ENCODE results near the gene PCDHGA1.

PCDHGA1 gene

DNA sequence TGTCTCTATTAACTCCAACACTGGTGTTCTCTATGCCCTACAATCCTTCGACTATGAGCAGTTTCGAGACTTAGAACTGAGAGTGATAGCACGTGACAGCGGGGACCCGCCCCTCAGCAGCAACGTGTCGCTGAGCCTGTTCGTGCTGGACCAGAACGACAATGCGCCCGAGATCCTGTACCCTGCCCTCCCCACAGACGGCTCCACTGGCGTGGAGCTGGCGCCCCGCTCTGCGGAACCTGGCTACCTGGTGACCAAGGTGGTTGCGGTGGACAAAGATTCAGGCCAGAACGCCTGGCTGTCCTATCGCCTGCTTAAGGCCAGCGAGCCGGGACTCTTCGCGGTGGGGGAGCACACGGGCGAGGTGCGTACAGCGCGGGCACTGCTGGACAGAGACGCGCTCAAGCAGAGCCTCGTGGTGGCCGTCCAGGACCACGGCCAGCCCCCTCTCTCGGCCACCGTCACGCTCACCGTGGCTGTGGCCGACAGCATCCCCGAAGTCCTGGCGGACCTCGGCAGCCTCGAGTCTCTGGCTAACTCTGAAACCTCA is 92.5 kb downstream of the PCDHGA1 start:
- no peak for DNase-seq

DNA sequence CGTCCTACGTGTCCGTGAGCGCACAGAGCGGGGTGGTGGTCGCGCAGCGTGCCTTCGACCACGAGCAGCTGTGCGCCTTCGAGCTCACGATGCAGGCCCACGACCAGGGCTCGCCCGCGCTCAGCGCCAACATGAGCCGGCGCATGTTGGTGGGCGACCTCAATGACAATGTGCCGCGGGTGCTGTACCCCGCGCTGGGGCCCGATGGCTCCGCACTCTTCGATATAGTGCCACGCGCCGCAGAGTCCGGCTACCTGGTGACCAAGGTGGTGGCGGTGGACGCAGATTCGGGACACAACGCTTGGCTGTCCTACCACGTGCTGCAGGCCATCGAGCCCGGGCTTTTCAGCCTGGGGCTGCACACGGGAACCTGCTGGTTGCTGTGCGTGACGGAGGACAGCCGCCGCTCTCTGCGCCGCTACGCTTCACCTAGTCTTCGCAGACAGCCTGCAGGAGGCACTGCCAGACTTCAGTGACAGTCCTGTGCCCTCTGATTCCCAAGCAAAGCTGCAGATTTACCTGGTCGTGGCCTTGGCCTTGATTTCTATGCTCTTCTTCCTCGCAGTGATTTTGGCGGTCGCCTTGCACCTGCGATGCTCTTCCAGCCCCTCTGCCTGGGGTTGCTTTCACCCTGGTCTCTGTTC is 97.6 kb downstream of the PCDHGA1 start:
- 0 out of 2 replicates have a peak, but pooled peaks cover 12% of the 10 kb centered on the region for H3K27me3 ChIP-seq (replicated peaks; ENCODE audit: insufficient read depth, low read length)
- H3K79me2 ChIP-seq (ENCODE audit: low read length): no peaks in the 10 kb centered on the region
- no peak overlapping the region for H2AFZ ChIP-seq (ENCODE audit: low read length)
- H3K9me3 ChIP-seq (replicated peaks; ENCODE audit: insufficient read depth, low read length): no peaks in the 10 kb centered on the region
- no peak overlapping the region for H3K27ac ChIP-seq (ENCODE audit: low read length)
- no peak overlapping the region for H3K4me2 ChIP-seq (ENCODE audit: low read depth, low read length)
- H3K9me2 ChIP-seq (replicated peaks; ENCODE audit: insufficient read depth, low read length): no peaks in the 10 kb centered on the region
- H3K9ac ChIP-seq (ENCODE audit: low read length): no peak overlapping the region
- no peak overlapping the region for H3K4me3 ChIP-seq (ENCODE audit: low read length)
- H3K36me3 ChIP-seq (replicated peaks; ENCODE audit: insufficient read depth, low read length): no peaks in the 10 kb centered on the region
- no peaks in the 10 kb centered on the region for H4K20me1 ChIP-seq (ENCODE audit: insufficient read depth, low read length)
- no peaks in the 10 kb centered on the region for H3K4me1 ChIP-seq (ENCODE audit: low read length)
- no peak for TF ChIP-seq EZH2 (optimal IDR thresholded peaks at IDR 0.05; ENCODE audit: low read depth, low read length)
- TF ChIP-seq, protein P1, sequence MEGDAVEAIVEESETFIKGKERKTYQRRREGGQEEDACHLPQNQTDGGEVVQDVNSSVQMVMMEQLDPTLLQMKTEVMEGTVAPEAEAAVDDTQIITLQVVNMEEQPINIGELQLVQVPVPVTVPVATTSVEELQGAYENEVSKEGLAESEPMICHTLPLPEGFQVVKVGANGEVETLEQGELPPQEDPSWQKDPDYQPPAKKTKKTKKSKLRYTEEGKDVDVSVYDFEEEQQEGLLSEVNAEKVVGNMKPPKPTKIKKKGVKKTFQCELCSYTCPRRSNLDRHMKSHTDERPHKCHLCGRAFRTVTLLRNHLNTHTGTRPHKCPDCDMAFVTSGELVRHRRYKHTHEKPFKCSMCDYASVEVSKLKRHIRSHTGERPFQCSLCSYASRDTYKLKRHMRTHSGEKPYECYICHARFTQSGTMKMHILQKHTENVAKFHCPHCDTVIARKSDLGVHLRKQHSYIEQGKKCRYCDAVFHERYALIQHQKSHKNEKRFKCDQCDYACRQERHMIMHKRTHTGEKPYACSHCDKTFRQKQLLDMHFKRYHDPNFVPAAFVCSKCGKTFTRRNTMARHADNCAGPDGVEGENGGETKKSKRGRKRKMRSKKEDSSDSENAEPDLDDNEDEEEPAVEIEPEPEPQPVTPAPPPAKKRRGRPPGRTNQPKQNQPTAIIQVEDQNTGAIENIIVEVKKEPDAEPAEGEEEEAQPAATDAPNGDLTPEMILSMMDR (IDR thresholded peaks at IDR 0.05; ENCODE audit: low read length): no peak
- DNase-seq: no peak
- H3F3A ChIP-seq (ENCODE audit: insufficient read depth, low read length): no peaks in the 10 kb centered on the region

More for the DNA sequence above, 92.5 kb downstream of the PCDHGA1 start:
- H3K9me2 ChIP-seq (replicated peaks; ENCODE audit: insufficient read depth, low read length): no peaks in the 10 kb centered on the region
- H2AFZ ChIP-seq (ENCODE audit: low read length): no peak overlapping the region
- H3K36me3 ChIP-seq (replicated peaks; ENCODE audit: insufficient read depth, low read length): no peaks in the 10 kb centered on the region
- no peak overlapping the region for H3K9ac ChIP-seq (ENCODE audit: low read length)
- no peak overlapping the region for H3K27ac ChIP-seq (ENCODE audit: low read length)
- no peaks in the 10 kb centered on the region for H3K9me3 ChIP-seq (replicated peaks; ENCODE audit: insufficient read depth, low read length)
- TF ChIP-seq EZH2 (optimal IDR thresholded peaks at IDR 0.05; ENCODE audit: low read depth, low read length) (no peak), EZH2phosphoT487 (IDR thresholded peaks at IDR 0.05; ENCODE audit: low read length) (no peak)
- TF ChIP-seq, protein P1 (IDR thresholded peaks at IDR 0.05; ENCODE audit: low read length): no peak
- H4K20me1 ChIP-seq (ENCODE audit: insufficient read depth, low read length): no peaks in the 10 kb centered on the region
- H3K4me3 ChIP-seq (ENCODE audit: low read length): no peak overlapping the region
- H3K4me2 ChIP-seq (ENCODE audit: low read depth, low read length): no peak overlapping the region
- no peaks in the 10 kb centered on the region for H3K79me2 ChIP-seq (ENCODE audit: low read length)
- 0 out of 2 replicates have a peak, but pooled peaks cover 3% of the 10 kb centered on the region for H3K4me1 ChIP-seq (ENCODE audit: low read length)
- H3K27me3 ChIP-seq (replicated peaks; ENCODE audit: insufficient read depth, low read length): peaks cover 35% of the 10 kb centered on the region
- H3F3A ChIP-seq (ENCODE audit: insufficient read depth, low read length): no peaks in the 10 kb centered on the region

DNA sequence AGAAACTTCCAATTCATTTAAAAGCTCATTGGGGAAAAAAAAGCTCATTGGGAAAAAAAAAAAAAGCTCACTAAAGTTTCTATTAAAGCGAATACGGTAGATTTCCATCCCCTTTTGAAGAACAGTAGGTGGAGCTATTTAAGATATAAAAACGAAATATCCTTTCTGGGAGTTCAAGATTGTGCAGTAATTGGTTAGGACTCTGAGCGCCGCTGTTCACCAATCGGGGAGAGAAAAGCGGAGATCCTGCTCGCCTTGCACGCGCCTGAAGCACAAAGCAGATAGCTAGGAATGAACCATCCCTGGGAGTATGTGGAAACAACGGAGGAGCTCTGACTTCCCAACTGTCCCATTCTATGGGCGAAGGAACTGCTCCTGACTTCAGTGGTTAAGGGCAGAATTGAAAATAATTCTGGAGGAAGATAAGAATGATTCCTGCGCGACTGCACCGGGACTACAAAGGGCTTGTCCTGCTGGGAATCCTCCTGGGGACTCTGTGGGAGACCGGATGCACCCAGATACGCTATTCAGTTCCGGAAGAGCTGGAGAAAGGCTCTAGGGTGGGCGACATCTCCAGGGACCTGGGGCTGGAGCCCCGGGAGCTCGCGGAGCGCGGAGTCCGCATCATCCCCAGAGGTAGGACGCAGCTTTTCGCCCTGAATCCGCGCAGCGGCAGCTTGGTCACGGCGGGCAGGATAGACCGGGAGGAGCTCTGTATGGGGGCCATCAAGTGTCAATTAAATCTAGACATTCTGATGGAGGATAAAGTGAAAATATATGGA is 100.2 kb downstream of the PCDHGA1 start, which contains the start of gene PCDHGA12:
TSS of gene PCDHGA12 (plus strand) at position 176 of the 782 bp plus-strand sequence. CDS start at position 429, 253 bp downstream.
- Histone ChIP-seq H3K9me3 (replicated peaks; ENCODE audit: insufficient read depth, low read length) (no peaks in the 10 kb centered on the region), H3K9me2 (replicated peaks; ENCODE audit: insufficient read depth, low read length) (no peaks in the 10 kb centered on the region), H2AFZ (ENCODE audit: low read length) (peak within 1 kb of the TSS; percentile 57), H3K4me1 (ENCODE audit: low read length) (no peaks in the 10 kb centered on the region), H3K79me2 (ENCODE audit: low read length) (no peaks in the 10 kb centered on the region), H3F3A (ENCODE audit: insufficient read depth, low read length) (no peaks in the 10 kb centered on the region), H3K36me3 (replicated peaks; ENCODE audit: insufficient read depth, low read length) (no peaks in the 10 kb centered on the region), H3K9ac (ENCODE audit: low read length) (no peak within 1 kb of the TSS), H3K4me3 (ENCODE audit: low read length) (peak within 1 kb of the TSS; percentile 46), H4K20me1 (ENCODE audit: insufficient read depth, low read length) (no peaks in the 10 kb centered on the region), H3K4me2 (ENCODE audit: low read depth, low read length) (peak within 1 kb of the TSS; percentile 77), H3K27ac (ENCODE audit: low read length) (no peak within 1 kb of the TSS), H3K27me3 (replicated peaks; ENCODE audit: insufficient read depth, low read length) (peaks cover 4% of the 10 kb centered on the region; the same call in 1 of the 2 replicates)
- TF ChIP-seq EZH2 (optimal IDR thresholded peaks at IDR 0.05; ENCODE audit: low read depth, low read length) (no peak), EZH2phosphoT487 (IDR thresholded peaks at IDR 0.05; ENCODE audit: low read length) (no peak)
- TF ChIP-seq, protein P1 (IDR thresholded peaks at IDR 0.05; ENCODE audit: low read length): peak; percentile 79
- DNase-seq: peak; percentile 86
